OCI-LY3 (cell line): Measurements from ENCODE around the gene EYA4.

Experiments
- H2AFZ ChIP-seq: fragments of 200-600, 300-600 bp; shearing (Covaris generic); 2 replicates; pipeline ENCODE4 v1.6.0; 2014; ENCODE audit warnings: antibody characterized with exemption, low read depth, low read length
- H3K27ac ChIP-seq: fragments of 200-600, 300-600 bp; sonication (generic); 2 replicates; pipeline ENCODE4 v1.5.1; 2014; ENCODE audit warnings: mild to moderate bottlenecking, low read length, moderate library complexity, mixed read lengths
- H3K27me3 ChIP-seq: fragments of 200-600, 300-600 bp; sonication (generic); 2 replicates; pipeline ENCODE4 v1.6.1; 2014; ENCODE audit warnings: low read depth, low read length, mixed read lengths
- H3K36me3 ChIP-seq: fragments of 200-600, 300-600 bp; sonication (generic); replicated peaks from 2 replicates; pipeline ENCODE3; 2014; ENCODE audit warnings: low read depth, low read length, mixed read lengths
- H3K4me1 ChIP-seq: fragments of 300-600, 200-600 bp; sonication (generic); 2 replicates; pipeline ENCODE4 v1.6.1; 2014; ENCODE audit warnings: low read length, mixed read lengths
- H3K4me2 ChIP-seq: fragments of 200-600, 300-600 bp; sonication (generic); 2 replicates; pipeline ENCODE4 v1.6.1; 2014; ENCODE audit warnings: low read length, mixed read lengths
- H3K4me3 ChIP-seq: fragments of 300-600, 200-600 bp; sonication (generic); 2 replicates; pipeline ENCODE4 v1.5.1; 2014; ENCODE audit warnings: antibody characterized with exemption, mild to moderate bottlenecking, low read length, moderate library complexity
- H3K79me2 ChIP-seq: fragments of 300-600, 200-600 bp; shearing (Covaris generic); 2 replicates; pipeline ENCODE4 v1.6.1; 2014; ENCODE audit warnings: mild to moderate bottlenecking, low read length, mixed read lengths
- H3K9ac ChIP-seq: fragments of 300-600, 200-600 bp; shearing (Covaris generic); 2 replicates; pipeline ENCODE4 v1.6.0; 2014; ENCODE audit warnings: mild to moderate bottlenecking, low read length, moderate library complexity
- H3K9me3 ChIP-seq: fragments of 200-600, 300-600 bp; shearing (Covaris generic); 2 replicates; pipeline ENCODE4 v1.6.1; 2014; ENCODE audit warnings: low read length, mixed read lengths; ENCODE audit not compliant: insufficient read depth
- H4K20me1 ChIP-seq: fragments of 200-600, 300-600 bp; sonication (generic); 2 replicates; pipeline ENCODE4 v1.6.1; 2016; ENCODE audit warnings: low read length, mixed read lengths; ENCODE audit not compliant: insufficient read depth
- EZH2phosphoT487 ChIP-seq: fragments of 200-600 bp; shearing (Covaris generic); IDR thresholded peaks from 2 replicates; pipeline ENCODE4 v1.6.1; 2018; ENCODE audit warnings: antibody characterized with exemption, mixed run types, low read depth
- TF ChIP-seq, protein P1 (sequence below): fragments of 200-600, 300-600 bp; sonication (generic); IDR thresholded peaks from 2 replicates; pipeline ENCODE4 v1.5.1; 2014; ENCODE audit warnings: antibody characterized with exemption, low read length, low read depth

EYA4 gene

DNA sequence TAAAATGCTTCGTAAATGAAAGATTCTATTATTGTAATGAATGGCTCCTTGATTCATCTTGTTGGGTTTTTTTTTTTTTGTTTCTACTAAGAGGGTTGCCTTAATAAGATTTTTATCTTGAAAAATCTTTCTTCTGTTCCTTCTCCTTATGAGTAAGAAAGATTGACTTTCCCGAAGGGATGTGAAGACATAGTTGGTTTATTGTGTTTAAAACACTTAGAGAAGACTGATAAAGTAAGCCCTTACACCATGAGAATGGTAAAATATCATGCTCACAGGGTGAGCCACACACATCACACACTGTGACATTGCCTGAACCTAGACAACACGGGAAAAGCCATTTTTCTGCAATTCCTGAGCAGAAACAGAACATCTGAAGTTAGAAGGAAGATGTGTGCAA lies 330.5 kb downstream of the EYA4 start:
- Histone ChIP-seq H3K9ac (no peak overlapping the region), H3K27me3 (no peaks in the 10 kb centered on the region), H3K27ac (no peak overlapping the region), H3K36me3 (no peaks in the 10 kb centered on the region), H2AFZ (no peak overlapping the region), H4K20me1 (no peaks in the 10 kb centered on the region), H3K4me3 (no peak overlapping the region), H3K79me2 (no peaks in the 10 kb centered on the region), H3K4me1 (no peaks in the 10 kb centered on the region; the same call in 1 of the 2 replicates), H3K4me2 (no peak overlapping the region), H3K9me3 (no peaks in the 10 kb centered on the region)
- TF ChIP-seq, protein P1, sequence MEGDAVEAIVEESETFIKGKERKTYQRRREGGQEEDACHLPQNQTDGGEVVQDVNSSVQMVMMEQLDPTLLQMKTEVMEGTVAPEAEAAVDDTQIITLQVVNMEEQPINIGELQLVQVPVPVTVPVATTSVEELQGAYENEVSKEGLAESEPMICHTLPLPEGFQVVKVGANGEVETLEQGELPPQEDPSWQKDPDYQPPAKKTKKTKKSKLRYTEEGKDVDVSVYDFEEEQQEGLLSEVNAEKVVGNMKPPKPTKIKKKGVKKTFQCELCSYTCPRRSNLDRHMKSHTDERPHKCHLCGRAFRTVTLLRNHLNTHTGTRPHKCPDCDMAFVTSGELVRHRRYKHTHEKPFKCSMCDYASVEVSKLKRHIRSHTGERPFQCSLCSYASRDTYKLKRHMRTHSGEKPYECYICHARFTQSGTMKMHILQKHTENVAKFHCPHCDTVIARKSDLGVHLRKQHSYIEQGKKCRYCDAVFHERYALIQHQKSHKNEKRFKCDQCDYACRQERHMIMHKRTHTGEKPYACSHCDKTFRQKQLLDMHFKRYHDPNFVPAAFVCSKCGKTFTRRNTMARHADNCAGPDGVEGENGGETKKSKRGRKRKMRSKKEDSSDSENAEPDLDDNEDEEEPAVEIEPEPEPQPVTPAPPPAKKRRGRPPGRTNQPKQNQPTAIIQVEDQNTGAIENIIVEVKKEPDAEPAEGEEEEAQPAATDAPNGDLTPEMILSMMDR = no peak
- no peak for TF ChIP-seq EZH2phosphoT487

- Histone ChIP-seq H3K9me3 (no peaks in the 10 kb centered on the region), H3K4me3 (no peak overlapping the region), H3K79me2 (no peaks in the 10 kb centered on the region), H3K4me2 (no peak overlapping the region), H3K27ac (no peak overlapping the region), H3K9ac (no peak overlapping the region), H3K4me1 (no peaks in the 10 kb centered on the region), H3K36me3 (no peaks in the 10 kb centered on the region), H2AFZ (no peak overlapping the region), H3K27me3 (no peaks in the 10 kb centered on the region), H4K20me1 (no peaks in the 10 kb centered on the region)
- TF ChIP-seq, protein P1 = no peak
- TF ChIP-seq EZH2phosphoT487 = no peak
Measured at GRCh38 chr6:133577851-133578250, 336.7 kb downstream of the EYA4 start.
